Adrenal gland (tissue), 12 donors: Measurements from ENCODE around the gene DUSP10. TPM values are rescaled to one million over a fixed set of nuclear protein-coding genes. Genes with fewer than 3 reads are reported as not detected.

Experiments used
- DNase-seq, 7 donors: peaks; one replicate each; pipeline ENCODE4 v3.0.0-alpha.2; 2019 to 2020
- H3K27ac ChIP-seq, 5 donors: fragments of 200-600 bp; sonication (generic) in 4 of 5; 1 replicate in 3 of 5; 2 replicates in 2 of 5; pipeline versions ENCODE4 v1.5.1 to v1.8.0; 2016 to 2020; ENCODE audit warnings: mild to moderate bottlenecking in 1 of 5
- H3K27me3 ChIP-seq: fragments of 200-600 bp; 2 replicates; pipeline ENCODE4 v1.8.0; 2021
- H3K36me3 ChIP-seq, 2 donors: fragments of 200-600 bp; replicated peaks in 1 of 2; 1 replicate in 1 of 2; 2 replicates in 1 of 2; pipeline versions ENCODE4 v1.5.1 to v1.8.0; 2018 to 2022
- H3K4me1 ChIP-seq, 2 donors: fragments of 200-600 bp; replicated peaks in 1 of 2; 1 replicate in 1 of 2; 2 replicates in 1 of 2; pipeline versions ENCODE4 v1.5.1 to v1.8.0; 2018 to 2021
- H3K4me3 ChIP-seq, 4 donors: fragments of 200-600 bp; sonication (generic) in 3 of 4; one replicate each; pipeline ENCODE4 v1.5.1; 2016 to 2018
- H3K9me3 ChIP-seq, 3 donors: fragments of 200-600 bp; sonication (generic) in 1 of 3; replicated peaks in 1 of 3; 1 replicate in 2 of 3; 2 replicates in 1 of 3; pipeline versions ENCODE4 v1.5.1 to v1.8.0; 2016 to 2021
- CTCF ChIP-seq, 6 experiments: fragments of 450-650 bp in 4 of 6; fragments of 200-600 bp in 2 of 6; sonication (generic) in 1 of 6; IDR thresholded peaks; 1 replicate in 5 of 6; 2 replicates in 1 of 6; pipeline versions ENCODE4 v1.5.1 to v1.8.0; 2016 to 2021; ENCODE audit warnings: antibody characterized with exemption in 6 of 6, mild to moderate bottlenecking in 2 of 6, moderate library complexity in 1 of 6
- POLR2A ChIP-seq, 2 donors: fragments of 450-650 bp; IDR thresholded peaks; one replicate each; pipeline ENCODE4 v1.6.1; 2017; ENCODE audit warnings: antibody characterized with exemption in 2 of 2, mild to moderate bottlenecking in 2 of 2, moderate library complexity in 1 of 2
- WGBS, 4 donors: extraction: QIAGEN DNeasy Blood & Tissue Kit in 2 of 4; methylation state at CpG; one replicate each; pipeline versions ENCODE4 v1.1.5 to v1.1.7; 2013 to 2017; 5-methylcytosine and 5-hydroxymethylcytosine counted together
- intact Hi-C, 2 donors: fragments of 100-400 bp; cut with DNase I; formaldehyde crosslinking; loops; one replicate each; pipeline versions ENCODE4 v1.14.1 to v1.15.0; 2022 to 2023
- polyA plus RNA-seq, 3 donors: library from polyadenylated mRNA; stranded (reverse); fragments of 200-250 nt in 2 of 3; fragments of 350-450 nt in 1 of 3; fragmentation: Illumina TruSeq in 1 of 3; extraction: RNeasy Lipid Tissue Mini Kit (QIAGEN cat#74804) in 1 of 3; gene quantifications; one replicate each; pipeline ENCODE4 v1.2.3, GENCODE V29; 2013 to 2014
- total RNA-seq, 9 donors: library from RNA; depleted of rRNA in 4 of 9; stranded (reverse); fragments of >200 nt in 4 of 9; fragments of 120-200 nt in 1 of 9; fragmentation: NEBNext Ultra II Directional in 1 of 9; extraction: Animal tissue kit (Norgen Biotek cat#: 25700) in 1 of 9; gene quantifications; one replicate each; pipeline versions ENCODE4 v1.1.0 to v1.2.4, GENCODE V29; 2013 to 2023
- donor health status: healthy with polysubstance abuse.
- donor health status: Bipolar disorder and iron deficiency.
- donor health status: DM: yes; HTN: yes; CAD: no.
- donor health status: DM: no; HTN: no; CAD: no.
- donor health status: DM: no; HTN: no; CAD: no.
- donor health status: DM: yes; HTN: yes; CAD: no.

Gene DUSP10
- total and polyA plus RNA-seq, 12 donors: 2.6 to 22.1 (median 6.5) TPM

- Histone ChIP-seq H3K27ac (no peak overlapping the region), H3K4me3 (no peak overlapping the region), H3K36me3 (no peaks in the 10 kb centered on the region), H3K4me1 (no peaks in the 10 kb centered on the region), H3K27me3 (no peaks in the 10 kb centered on the region), H3K9me3 (no peaks in the 10 kb centered on the region)
- DNase-seq: no peak
- intact Hi-C loops: loop anchor here in 1 of 2 donors (10.0 kb wide), 1 partner anchor 251 kb away; no protein-coding TSS in a partner anchor
- no peak for TF ChIP-seq POLR2A (IDR thresholded peaks at IDR 0.05)
- no peak for TF ChIP-seq CTCF (IDR thresholded peaks at IDR 0.05)
- WGBS, 4 donors: 96 to 100% (median 97%) methylated on average over 1 of the region's 1 CpG
Measured at GRCh38 chr1:221753828-221754188, 11.9 kb upstream of the DUSP10 start.

- DNase-seq: no peak
- Histone ChIP-seq H3K27me3 (no peaks in the 10 kb centered on the region), H3K27ac (no peak overlapping the region), H3K4me3 (no peak overlapping the region), H3K9me3 (no peaks in the 10 kb centered on the region), H3K36me3 (no peaks in the 10 kb centered on the region), H3K4me1 (no peaks in the 10 kb centered on the region)
- no peak for TF ChIP-seq CTCF (IDR thresholded peaks at IDR 0.05)
- no peak for TF ChIP-seq POLR2A (IDR thresholded peaks at IDR 0.05)
- intact Hi-C loops: loop anchor here in 1 of 2 donors (10.0 kb wide), 1 partner anchor 253 kb away; no protein-coding TSS in a partner anchor
- WGBS, 4 donors: 55 to 79% (median 72%) methylated on average over 4 of the region's 4 CpGs
Measured at GRCh38 chr1:221751226-221751887, 9.5 kb upstream of the DUSP10 start.

- WGBS, 4 donors: 87 to 95% (median 94%) methylated on average over 2 of the region's 2 CpGs
- no peaks in the 10 kb centered on the region for H3K36me3 ChIP-seq
- H3K9me3 ChIP-seq: no peaks in the 10 kb centered on the region
- no peaks in the 10 kb centered on the region for H3K27me3 ChIP-seq
- no peak overlapping the region for H3K27ac ChIP-seq
- H3K4me3 ChIP-seq: no peak overlapping the region
- TF ChIP-seq POLR2A (IDR thresholded peaks at IDR 0.05): no peak
- no peak for TF ChIP-seq CTCF (IDR thresholded peaks at IDR 0.05)
- no peak for DNase-seq
- H3K4me1 ChIP-seq: no peaks in the 10 kb centered on the region
- intact Hi-C loops: loop anchor here in 1 of 2 donors (10.0 kb wide), 2 partner anchors 136 to 204 kb away; no protein-coding TSS in a partner anchor
Measured at GRCh38 chr1:221748981-221749380, 7.1 kb upstream of the DUSP10 start.

GRCh38 chr1:221747839-221748238, 6.0 kb upstream of the DUSP10 start:
- intact Hi-C loops: loop anchor here in 1 of 2 donors (10.0 kb wide), 2 partner anchors 137 to 203 kb away; no protein-coding TSS in a partner anchor
- TF ChIP-seq POLR2A (IDR thresholded peaks at IDR 0.05): no peak
- no peak for TF ChIP-seq CTCF (IDR thresholded peaks at IDR 0.05)
- H3K27ac ChIP-seq: no peak overlapping the region
- H3K36me3 ChIP-seq: no peaks in the 10 kb centered on the region
- H3K9me3 ChIP-seq: no peaks in the 10 kb centered on the region
- H3K4me1 ChIP-seq: no peaks in the 10 kb centered on the region
- no peaks in the 10 kb centered on the region for H3K27me3 ChIP-seq
- 71 to 89% (median 82%) methylated on average over 5 of the region's 5 CpGs for WGBS, 4 donors
- DNase-seq: no peak
- no peak overlapping the region for H3K4me3 ChIP-seq
